Astrocyte (in vitro differentiated cells and primary cell): ENCODE measurements around the gene ZFHX3.

Experiments used
- CTCF ChIP-seq: IDR thresholded peaks from 2 replicates; pipeline ENCODE4 v1.5.1; 2011; ENCODE audit warnings: low read depth, mild to moderate bottlenecking, inconsistent platforms, low read length, moderate library complexity; ENCODE audit not compliant: insufficient read depth
- EZH2 ChIP-seq: IDR thresholded peaks from 2 replicates; pipeline ENCODE4 v1.6.1; 2012; ENCODE audit warnings: mild to moderate bottlenecking, low read length, inconsistent platforms; ENCODE audit not compliant: insufficient read depth

GRCh38 chr16:73096510-73096909 lies 48.6 kb upstream of the ZFHX3 start:
- TF ChIP-seq CTCF (no peak), EZH2 (no peak)
